Astrocyte (in vitro differentiated cells and primary cell): ENCODE measurements around the gene C1QTNF3. TPM values are rescaled to one million over a fixed set of nuclear protein-coding genes. Genes with fewer than 3 reads are reported as not detected.

Source experiments
- DNase-seq: peaks from one replicate; pipeline ENCODE4 v3.0.0-alpha.2; 2010; ENCODE audit warnings: low read depth
- FAIRE-seq: peaks from 2 replicates; lab custom pipeline; 2011; peaks lifted over from hg19 to GRCh38; lab: Jason Lieb, UNC
- H2AFZ ChIP-seq: 2 replicates; pipeline ENCODE4 v1.6.0; 2012; ENCODE audit warnings: low read depth, low read length, inconsistent platforms
- H3K27ac ChIP-seq: 2 replicates; pipeline ENCODE4 v1.5.1; 2011; ENCODE audit warnings: low read depth, low read length, inconsistent platforms
- H3K27me3 ChIP-seq: 2 replicates; pipeline ENCODE4 v1.6.0; 2011; ENCODE audit warnings: low read length, inconsistent platforms; ENCODE audit not compliant: insufficient read depth
- H3K36me3 ChIP-seq: 2 replicates; pipeline ENCODE4 v1.5.1; 2011; ENCODE audit warnings: low read length, inconsistent platforms; ENCODE audit not compliant: insufficient read depth
- H3K4me1 ChIP-seq: 2 replicates; pipeline ENCODE4 v1.5.1; 2011; ENCODE audit warnings: low read length, inconsistent platforms; ENCODE audit not compliant: insufficient read depth
- H3K4me2 ChIP-seq: 2 replicates; pipeline ENCODE4 v1.6.0; 2012; ENCODE audit warnings: low read length, inconsistent platforms
- H3K4me3 ChIP-seq: 2 replicates; pipeline ENCODE4 v1.5.1; 2011; ENCODE audit warnings: low read depth, mild to moderate bottlenecking, low read length, inconsistent platforms; ENCODE audit not compliant: insufficient read depth
- H3K79me2 ChIP-seq: 2 replicates; pipeline ENCODE4 v1.6.0; 2012; ENCODE audit warnings: mild to moderate bottlenecking, low read length, inconsistent platforms; ENCODE audit not compliant: insufficient read depth
- H3K9ac ChIP-seq: 2 replicates; pipeline ENCODE4 v1.6.0; 2012; ENCODE audit warnings: mild to moderate bottlenecking, low read length, inconsistent platforms
- H3K9me3 ChIP-seq: 2 replicates; pipeline ENCODE4 v1.5.1; 2012; ENCODE audit warnings: low read depth, mild to moderate bottlenecking, low read length, inconsistent platforms; ENCODE audit not compliant: insufficient read depth
- H4K20me1 ChIP-seq: 2 replicates; pipeline ENCODE4 v1.6.0; 2012; ENCODE audit warnings: low read length, inconsistent platforms; ENCODE audit not compliant: insufficient read depth
- H3K27ac Mint-ChIP-seq: one replicate; pipeline ENCODE4 v1.8.0; 2021; ENCODE audit warnings: mild to moderate bottlenecking, mixed read lengths; ENCODE audit not compliant: unreplicated experiment
- H3K27me3 Mint-ChIP-seq: one replicate; pipeline ENCODE4 v1.8.0; 2021; ENCODE audit warnings: low read depth, mixed read lengths; ENCODE audit not compliant: unreplicated experiment
- H3K36me3 Mint-ChIP-seq: one replicate; pipeline ENCODE4 v1.8.0; 2021; ENCODE audit warnings: low read depth, mixed read lengths; ENCODE audit not compliant: unreplicated experiment
- H3K4me1 Mint-ChIP-seq: one replicate; pipeline ENCODE4 v1.8.0; 2021; ENCODE audit warnings: low read depth, mixed read lengths; ENCODE audit not compliant: unreplicated experiment
- H3K4me3 Mint-ChIP-seq: one replicate; pipeline ENCODE4 v1.8.0; 2021; ENCODE audit warnings: mild to moderate bottlenecking, moderate library complexity, mixed read lengths; ENCODE audit not compliant: unreplicated experiment
- H3K9me3 Mint-ChIP-seq: one replicate; pipeline ENCODE4 v1.8.0; 2021; ENCODE audit warnings: mild to moderate bottlenecking, mixed read lengths; ENCODE audit not compliant: unreplicated experiment
- EZH2 ChIP-seq: IDR thresholded peaks from 2 replicates; pipeline ENCODE4 v1.6.1; 2012; ENCODE audit warnings: mild to moderate bottlenecking, low read length, inconsistent platforms; ENCODE audit not compliant: insufficient read depth
- total RNA-seq: library from RNA; stranded (reverse); gene quantifications from 2 replicates; pipeline ENCODE4 v1.2.1, GENCODE V29; 2021
- TF ChIP-seq, protein P1 (sequence below): IDR thresholded peaks from 2 replicates; pipeline ENCODE4 v1.5.1; 2011; ENCODE audit warnings: low read depth, mild to moderate bottlenecking, inconsistent platforms, low read length, moderate library complexity; ENCODE audit not compliant: insufficient read depth

C1QTNF3 gene
- total RNA-seq, 1 donor from 2014 or later: 0.95 TPM

DNA sequence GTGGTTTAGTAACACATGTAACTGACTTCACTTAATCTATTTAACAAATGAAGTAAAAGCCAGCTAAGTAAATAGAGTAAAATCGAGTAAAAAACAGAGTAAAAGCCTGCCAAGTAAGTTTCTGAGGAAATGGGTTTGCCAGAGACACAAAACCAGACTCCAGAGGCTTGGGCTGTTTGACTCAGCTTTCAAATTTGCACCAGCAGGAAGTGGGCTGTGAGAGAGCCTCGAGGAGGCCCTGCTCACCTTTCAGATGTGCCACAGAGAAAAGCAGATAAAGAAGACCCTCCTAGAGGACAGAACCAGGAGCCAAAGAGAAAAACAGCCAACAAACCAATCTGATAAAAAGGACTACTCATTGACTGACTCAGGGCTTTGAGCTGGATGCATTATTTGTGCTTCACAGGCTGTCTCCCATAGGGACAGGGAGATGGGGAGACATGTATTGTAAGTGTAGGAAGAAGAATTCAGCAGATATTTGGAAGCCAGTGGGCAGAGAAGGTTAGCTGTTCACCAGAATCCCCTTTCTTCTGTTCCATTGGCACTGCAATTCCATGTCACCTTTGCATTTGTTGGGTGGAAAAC is 20.8 kb downstream of the C1QTNF3 start:
- H2AFZ ChIP-seq: no peak overlapping the region
- peaks cover 17% of the 10 kb centered on the region for H3K4me1 Mint-ChIP-seq

DNA sequence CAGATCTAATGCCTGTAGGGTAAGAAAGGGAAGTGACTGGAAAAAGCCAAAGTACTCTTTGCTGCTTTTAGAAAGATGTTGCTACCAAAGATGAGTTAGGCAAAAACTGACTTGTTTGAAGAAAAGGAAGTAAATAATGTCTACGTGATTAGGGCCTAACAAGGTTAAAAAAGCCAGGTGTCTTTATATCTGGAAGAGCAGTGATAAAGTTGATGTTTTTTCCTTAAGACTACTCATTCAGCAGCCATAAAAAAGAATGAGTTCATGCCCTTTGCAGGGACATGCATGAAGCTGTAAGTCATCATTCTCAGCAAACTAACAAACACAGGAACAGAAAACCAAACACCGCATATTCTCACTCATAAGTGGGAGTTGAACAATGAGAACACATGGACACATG is 21.7 kb downstream of the C1QTNF3 start:
- Mint-ChIP-seq H3K4me1 (peaks cover 17% of the 10 kb centered on the region), H3K27me3 (no peaks in the 10 kb centered on the region), H3K27ac (peak overlapping the region; percentile 23), H3K36me3 (no peaks in the 10 kb centered on the region), H3K9me3 (no peaks in the 10 kb centered on the region), H3K4me3 (peak overlapping the region; percentile 47)
- DNase-seq (no peak), FAIRE-seq (no peak)
- Histone ChIP-seq H3K4me2 (no peak overlapping the region), H4K20me1 (no peaks in the 10 kb centered on the region), H3K4me3 (no peak overlapping the region), H2AFZ (no peak overlapping the region), H3K36me3 (no peaks in the 10 kb centered on the region), H3K27ac (no peak overlapping the region), H3K4me1 (peaks cover 8% of the 10 kb centered on the region), H3K27me3 (no peaks in the 10 kb centered on the region), H3K79me2 (no peaks in the 10 kb centered on the region), H3K9me3 (no peaks in the 10 kb centered on the region), H3K9ac (no peak overlapping the region)
- TF ChIP-seq, protein P1, sequence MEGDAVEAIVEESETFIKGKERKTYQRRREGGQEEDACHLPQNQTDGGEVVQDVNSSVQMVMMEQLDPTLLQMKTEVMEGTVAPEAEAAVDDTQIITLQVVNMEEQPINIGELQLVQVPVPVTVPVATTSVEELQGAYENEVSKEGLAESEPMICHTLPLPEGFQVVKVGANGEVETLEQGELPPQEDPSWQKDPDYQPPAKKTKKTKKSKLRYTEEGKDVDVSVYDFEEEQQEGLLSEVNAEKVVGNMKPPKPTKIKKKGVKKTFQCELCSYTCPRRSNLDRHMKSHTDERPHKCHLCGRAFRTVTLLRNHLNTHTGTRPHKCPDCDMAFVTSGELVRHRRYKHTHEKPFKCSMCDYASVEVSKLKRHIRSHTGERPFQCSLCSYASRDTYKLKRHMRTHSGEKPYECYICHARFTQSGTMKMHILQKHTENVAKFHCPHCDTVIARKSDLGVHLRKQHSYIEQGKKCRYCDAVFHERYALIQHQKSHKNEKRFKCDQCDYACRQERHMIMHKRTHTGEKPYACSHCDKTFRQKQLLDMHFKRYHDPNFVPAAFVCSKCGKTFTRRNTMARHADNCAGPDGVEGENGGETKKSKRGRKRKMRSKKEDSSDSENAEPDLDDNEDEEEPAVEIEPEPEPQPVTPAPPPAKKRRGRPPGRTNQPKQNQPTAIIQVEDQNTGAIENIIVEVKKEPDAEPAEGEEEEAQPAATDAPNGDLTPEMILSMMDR: no peak
- no peak for TF ChIP-seq EZH2

More for the DNA sequence above, 20.8 kb downstream of the C1QTNF3 start:
- Mint-ChIP-seq H3K4me3 (peak overlapping the region; percentile 5), H3K36me3 (no peaks in the 10 kb centered on the region), H3K27me3 (no peaks in the 10 kb centered on the region), H3K9me3 (no peaks in the 10 kb centered on the region), H3K27ac (peak overlapping the region; percentile 86)
- no peaks in the 10 kb centered on the region for H3K36me3 ChIP-seq
- no peaks in the 10 kb centered on the region for H3K79me2 ChIP-seq
- peak overlapping the region; percentile 12 for H3K4me2 ChIP-seq
- H4K20me1 ChIP-seq: no peaks in the 10 kb centered on the region
- FAIRE-seq: peak; percentile 79
- DNase-seq: peak; percentile 85
- TF ChIP-seq EZH2: no peak
- TF ChIP-seq, protein P1: no peak
- peaks cover 8% of the 10 kb centered on the region for H3K4me1 ChIP-seq
- H3K9me3 ChIP-seq: no peaks in the 10 kb centered on the region
- H3K27me3 ChIP-seq: no peaks in the 10 kb centered on the region
- H3K4me3 ChIP-seq: no peak overlapping the region
- no peak overlapping the region for H3K9ac ChIP-seq
- H3K27ac ChIP-seq: no peak overlapping the region

DNA sequence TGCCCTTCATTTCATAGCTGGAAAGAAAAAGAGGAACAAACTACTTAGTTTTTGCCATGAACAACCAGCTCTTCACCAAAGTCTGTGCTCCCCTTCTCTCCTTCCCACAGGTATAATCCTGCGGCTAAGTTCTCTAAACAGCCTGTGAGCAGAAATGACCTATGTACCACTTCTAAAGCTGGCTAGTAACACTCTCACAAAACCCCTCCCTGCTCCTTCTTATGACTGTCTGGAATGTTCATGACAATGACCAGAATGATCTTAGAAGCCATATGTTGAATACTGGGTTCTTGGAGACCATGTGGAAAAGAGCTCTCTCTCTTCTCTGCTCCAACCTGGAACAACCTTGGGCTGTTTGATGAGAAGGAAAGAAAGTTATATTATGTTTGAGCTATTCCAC is 22.3 kb downstream of the C1QTNF3 start:
- DNase-seq (no peak), FAIRE-seq (no peak)
- Mint-ChIP-seq H3K9me3 (no peaks in the 10 kb centered on the region), H3K36me3 (no peaks in the 10 kb centered on the region), H3K4me1 (peaks cover 17% of the 10 kb centered on the region), H3K27ac (no peak overlapping the region), H3K27me3 (no peaks in the 10 kb centered on the region), H3K4me3 (no peak overlapping the region)
- Histone ChIP-seq H3K9ac (no peak overlapping the region), H2AFZ (no peak overlapping the region), H3K27me3 (no peaks in the 10 kb centered on the region), H3K4me3 (no peak overlapping the region), H4K20me1 (no peaks in the 10 kb centered on the region), H3K4me2 (no peak overlapping the region), H3K9me3 (no peaks in the 10 kb centered on the region), H3K36me3 (no peaks in the 10 kb centered on the region), H3K4me1 (peaks cover 8% of the 10 kb centered on the region), H3K79me2 (no peaks in the 10 kb centered on the region), H3K27ac (no peak overlapping the region)
- TF ChIP-seq, protein P1: no peak
- no peak for TF ChIP-seq EZH2
